GM21825 (cell line): ENCODE results near the gene TBC1D19.
"Not testable (repeated sequence)": the region's sequence is repeated elsewhere in the genome, so short reads cannot be mapped to it uniquely, and the experiment has no call there.

ENCODE experiments used
- ATAC-seq: cut with Tn5 transposase; IDR thresholded peaks from one replicate; pipeline ENCODE4 v1.9.1; 2021; ENCODE audit warnings: mild to moderate bottlenecking, moderate library complexity; ENCODE audit not compliant: unreplicated experiment

TBC1D19 gene, protein sequence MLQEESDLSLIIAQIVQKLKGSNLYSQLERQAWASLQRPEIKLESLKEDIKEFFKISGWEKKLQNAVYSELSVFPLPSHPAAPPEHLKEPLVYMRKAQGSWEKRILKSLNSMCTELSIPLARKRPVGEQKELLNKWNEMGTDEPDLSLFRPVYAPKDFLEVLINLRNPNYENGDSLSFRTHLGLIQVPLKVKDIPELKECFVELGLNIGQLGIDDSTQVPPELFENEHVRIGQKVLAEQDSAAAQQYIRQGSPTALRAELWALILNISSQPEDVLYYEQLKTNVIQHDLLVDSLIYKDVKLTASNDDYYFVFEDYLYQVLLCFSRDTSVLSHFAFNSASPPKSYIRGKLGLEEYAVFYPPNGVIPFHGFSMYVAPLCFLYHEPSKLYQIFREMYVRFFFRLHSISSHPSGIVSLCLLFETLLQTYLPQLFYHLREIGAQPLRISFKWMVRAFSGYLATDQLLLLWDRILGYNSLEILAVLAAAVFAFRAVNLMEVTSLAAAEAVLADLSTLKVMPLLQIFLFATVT

DNA sequence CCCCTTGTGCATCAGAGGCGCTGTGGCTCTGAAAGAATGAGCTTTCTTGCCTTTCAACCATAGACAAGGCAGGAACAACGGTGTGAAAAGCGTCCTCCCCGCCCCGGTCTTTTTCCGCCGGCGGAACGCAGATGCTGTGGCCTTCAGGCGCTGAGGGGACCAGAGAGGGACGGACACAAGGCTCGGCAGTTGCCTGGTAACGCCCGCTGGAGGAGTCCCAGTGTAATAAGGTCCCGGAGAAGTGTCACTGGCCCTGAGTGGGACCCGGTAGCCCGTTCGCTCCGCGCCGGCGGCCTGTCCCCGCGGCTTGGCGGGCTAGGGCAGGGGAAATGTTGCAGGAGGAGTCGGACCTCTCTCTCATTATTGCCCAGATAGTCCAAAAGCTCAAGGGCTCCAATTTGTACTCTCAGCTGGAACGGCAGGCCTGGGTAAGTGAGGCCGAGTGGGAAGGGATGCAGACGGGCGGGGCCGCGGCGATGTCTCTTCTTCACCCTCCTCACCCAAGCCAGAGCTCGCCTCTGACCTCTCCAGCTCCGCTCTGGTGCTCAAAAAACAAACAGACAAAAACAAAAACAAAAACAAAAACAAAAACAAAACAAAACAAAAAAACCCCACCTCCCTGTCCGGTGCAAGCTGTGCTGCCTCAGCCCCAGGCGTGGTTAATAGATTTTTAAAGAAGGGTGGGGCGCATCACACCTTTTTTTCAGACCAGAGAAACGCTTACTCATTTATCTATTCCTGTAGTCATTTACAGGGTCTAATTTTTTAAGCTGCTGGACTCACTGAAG is at the start of gene TBC1D19:
Gene TBC1D19 (plus strand): TSS at position 220 of the 788 bp plus-strand sequence. CDS start 110 bp downstream, at position 330.
- peak; percentile 100 for ATAC-seq

DNA sequence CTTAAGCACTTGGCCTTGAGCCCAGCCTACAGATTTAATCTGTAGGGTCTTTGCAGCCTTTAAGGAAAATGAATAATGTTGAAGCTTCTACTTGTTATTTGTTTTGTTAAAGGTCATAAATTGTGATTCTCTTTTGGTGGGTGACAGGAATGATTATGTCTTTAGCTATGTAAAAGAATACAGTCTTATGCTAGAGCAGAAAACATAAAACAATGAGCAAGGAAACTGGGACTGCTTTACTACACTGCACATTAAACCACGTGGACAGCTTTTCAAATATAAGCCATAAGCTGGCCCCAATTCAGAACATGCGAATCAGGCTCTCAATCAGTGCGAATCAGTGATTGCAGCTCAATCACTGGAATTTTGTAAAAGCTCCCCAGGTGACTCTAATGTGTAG is 40.9 kb upstream of the TBC1D19 start:
- no peak for ATAC-seq

GRCh38 chr4:26544421-26544820 is 39.5 kb upstream of the TBC1D19 start:
- no peak for ATAC-seq

GRCh38 chr4:26548379-26548778 is 35.5 kb upstream of the TBC1D19 start:
- not testable (repeated sequence) for ATAC-seq

- ATAC-seq: no peak
These were observed 26.7 kb upstream of the TBC1D19 start for GRCh38 chr4:26557164-26557563.

DNA sequence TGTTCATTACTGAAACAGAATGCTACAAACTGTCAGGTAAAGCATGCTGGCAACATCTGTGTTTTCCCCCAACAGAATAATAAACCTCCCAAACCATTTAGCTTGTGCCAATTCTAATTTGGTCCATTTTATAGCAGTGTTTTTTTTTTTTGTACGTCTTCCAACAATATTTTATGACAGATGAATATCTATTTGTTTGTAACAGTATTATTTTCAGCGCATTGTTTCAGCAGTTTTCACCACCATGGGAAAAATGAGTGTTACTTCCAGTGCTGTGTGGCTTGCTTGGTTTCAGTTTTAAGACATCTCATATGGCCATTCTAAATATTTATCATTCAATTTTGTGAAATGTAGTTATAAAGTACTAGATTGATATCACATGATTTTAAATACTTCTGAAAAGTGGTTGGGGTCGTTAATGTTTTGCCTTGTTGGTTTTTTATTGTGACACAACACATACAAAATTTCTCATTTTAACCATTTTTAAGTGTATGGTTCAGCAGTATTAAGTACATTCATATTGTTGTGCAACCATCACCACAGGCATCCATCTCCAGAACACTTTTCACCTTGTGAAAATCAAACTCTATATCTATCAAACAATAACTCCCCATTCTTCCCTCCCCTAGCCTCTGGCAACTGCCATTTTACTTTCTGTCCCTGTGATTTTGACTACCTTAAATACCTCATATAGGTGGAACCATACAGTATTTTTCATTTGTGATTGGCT is 25.6 kb upstream of the TBC1D19 start:
- ATAC-seq: no peak

DNA sequence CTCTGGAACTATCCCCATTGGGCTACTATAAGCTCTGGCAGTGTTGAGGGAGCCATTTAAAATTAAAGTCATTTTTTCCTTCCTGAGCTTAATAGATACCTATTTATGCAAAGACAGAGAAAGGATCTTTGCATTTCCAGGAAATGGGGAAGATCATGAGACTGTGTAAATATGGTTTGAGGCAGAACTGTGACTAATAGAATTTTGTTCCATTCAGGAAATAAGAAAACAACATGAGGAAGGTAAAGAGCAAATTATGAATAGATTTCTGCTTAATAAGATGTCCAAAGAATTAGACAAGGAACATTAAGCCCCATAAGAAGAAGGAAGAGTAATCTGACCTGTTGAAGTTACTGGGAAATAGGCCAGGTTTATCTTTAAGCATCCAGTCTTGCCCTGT is 17.8 kb upstream of the TBC1D19 start:
- ATAC-seq: no peak

DNA sequence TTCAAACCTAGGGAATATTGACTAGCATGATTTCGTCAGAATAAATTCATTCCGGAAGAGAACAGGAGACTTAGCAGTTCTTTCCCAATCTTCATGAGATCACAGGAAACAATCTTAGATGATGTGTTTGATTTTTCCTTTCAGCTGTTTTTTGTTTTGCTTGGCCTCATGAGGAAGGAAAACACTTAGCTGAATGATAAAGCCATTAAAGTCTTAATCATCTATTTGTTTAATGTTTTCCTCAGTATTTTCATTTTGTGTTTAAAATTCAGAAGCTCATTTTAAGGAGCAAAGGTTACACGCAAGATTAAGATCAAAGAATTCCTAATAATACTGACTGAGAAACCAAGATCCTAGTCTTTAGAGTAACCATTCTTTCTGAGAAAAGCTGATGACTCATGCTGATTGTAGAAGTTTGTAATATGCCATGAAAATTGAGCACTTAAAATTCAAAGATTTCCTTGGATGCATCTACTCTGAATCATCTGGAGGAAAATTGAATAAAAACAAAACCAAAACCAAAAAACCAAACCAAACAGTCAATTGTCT is 15.4 kb upstream of the TBC1D19 start:
- ATAC-seq: no peak

- no peak for ATAC-seq
These were observed 13.3 kb upstream of the TBC1D19 start for GRCh38 chr4:26570596-26570995.

DNA sequence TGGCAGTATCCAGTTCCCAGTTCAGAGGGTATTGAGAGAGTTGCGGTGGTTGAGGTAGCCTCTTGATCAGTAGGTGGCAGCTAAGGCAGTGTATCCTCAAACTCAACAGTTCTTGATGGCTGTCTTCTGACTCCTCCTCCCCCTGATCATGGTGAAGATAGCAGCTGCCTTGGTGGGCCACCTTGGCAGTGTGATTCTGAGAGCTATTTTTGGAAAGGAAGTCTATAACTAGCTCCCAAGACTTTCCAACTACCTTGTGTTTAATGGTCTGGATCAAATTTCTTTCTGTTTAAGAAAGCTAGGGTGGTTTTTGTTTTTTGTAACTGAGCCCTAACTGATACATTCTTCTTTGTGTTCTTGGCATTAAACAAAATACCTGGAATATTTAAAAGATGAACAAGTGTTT is 10.5 kb upstream of the TBC1D19 start:
- no peak for ATAC-seq

GRCh38 chr4:26574563-26574962 is 9.3 kb upstream of the TBC1D19 start:
- no peak for ATAC-seq

DNA sequence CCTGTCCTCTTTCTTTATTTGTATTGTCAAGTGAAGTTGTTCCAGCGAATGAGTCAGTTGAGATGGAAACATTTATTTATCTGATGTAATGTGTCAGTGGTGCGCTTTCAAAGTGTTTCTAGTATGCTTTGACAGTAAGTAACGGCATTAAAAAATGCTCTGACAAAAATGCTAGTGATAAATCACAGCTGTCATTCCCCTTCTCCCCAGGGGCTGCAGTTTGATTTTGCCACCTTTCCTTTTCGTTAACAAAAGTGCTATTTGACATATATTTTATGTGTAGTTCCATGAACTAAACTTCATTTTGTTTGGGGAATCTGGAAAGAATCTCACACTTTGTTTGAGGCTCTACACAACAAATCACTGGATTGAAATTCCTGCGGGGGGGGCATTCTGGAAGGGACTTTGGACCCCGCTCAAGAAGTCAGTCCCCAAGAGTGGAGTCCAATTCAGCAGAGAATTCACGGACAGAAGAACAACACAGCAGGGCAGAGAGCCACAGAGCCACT is 7.6 kb upstream of the TBC1D19 start:
- ATAC-seq: no peak

DNA sequence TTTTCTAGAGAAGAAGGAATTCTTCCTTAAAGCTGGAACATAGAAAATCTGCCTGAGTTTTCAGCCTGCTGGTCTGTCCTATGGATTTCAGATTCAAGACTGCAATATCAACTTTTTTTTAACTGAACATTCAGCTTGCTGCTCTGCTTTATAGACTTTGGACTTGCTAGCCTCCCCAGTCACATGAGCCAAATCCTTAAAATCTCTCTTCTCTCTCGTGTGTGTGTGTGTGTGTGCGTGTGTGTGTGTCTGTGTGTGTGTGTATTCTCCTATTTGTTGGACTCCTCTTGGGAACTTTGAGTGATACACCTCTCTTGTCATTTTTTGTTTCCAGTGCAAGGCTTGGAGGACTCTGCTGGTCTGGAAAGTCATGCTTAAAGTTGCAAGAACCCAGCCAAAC is 6.8 kb upstream of the TBC1D19 start:
- no peak for ATAC-seq

GRCh38 chr4:26579169-26579568 is 4.7 kb upstream of the TBC1D19 start:
- ATAC-seq: no peak

GRCh38 chr4:26581341-26581740 is 2.5 kb upstream of the TBC1D19 start:
- ATAC-seq: not testable (repeated sequence)

GRCh38 chr4:26583538-26583864 is 383 bp upstream of the TBC1D19 start:
- ATAC-seq: peak; percentile 54

DNA sequence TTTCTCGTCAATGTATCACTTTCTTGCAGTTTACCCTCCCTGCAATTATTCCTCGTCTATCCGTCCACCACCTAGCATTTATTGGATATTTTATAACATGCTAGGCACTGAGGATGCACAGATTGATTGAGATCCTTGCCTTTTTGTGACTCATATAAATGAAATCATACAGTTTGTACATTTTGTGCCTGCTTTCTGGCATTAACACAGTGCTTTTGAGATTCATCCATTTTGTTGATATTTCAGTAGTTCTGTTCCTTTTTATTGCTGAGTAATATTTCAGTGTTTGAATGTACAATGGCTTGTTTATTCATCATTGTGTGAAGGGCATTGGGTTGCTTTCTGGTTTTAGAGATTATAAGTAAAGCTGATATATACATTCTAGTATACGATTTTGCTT is 841 bp downstream of the TBC1D19 start:
- no peak for ATAC-seq

GRCh38 chr4:26589705-26590104 is 5.8 kb downstream of the TBC1D19 start:
- no peak for ATAC-seq

- no peak for ATAC-seq
These were observed 6.8 kb downstream of the TBC1D19 start for GRCh38 chr4:26590639-26591038.

- not testable (repeated sequence) for ATAC-seq
These were observed 9.7 kb downstream of the TBC1D19 start for GRCh38 chr4:26593557-26593956.

DNA sequence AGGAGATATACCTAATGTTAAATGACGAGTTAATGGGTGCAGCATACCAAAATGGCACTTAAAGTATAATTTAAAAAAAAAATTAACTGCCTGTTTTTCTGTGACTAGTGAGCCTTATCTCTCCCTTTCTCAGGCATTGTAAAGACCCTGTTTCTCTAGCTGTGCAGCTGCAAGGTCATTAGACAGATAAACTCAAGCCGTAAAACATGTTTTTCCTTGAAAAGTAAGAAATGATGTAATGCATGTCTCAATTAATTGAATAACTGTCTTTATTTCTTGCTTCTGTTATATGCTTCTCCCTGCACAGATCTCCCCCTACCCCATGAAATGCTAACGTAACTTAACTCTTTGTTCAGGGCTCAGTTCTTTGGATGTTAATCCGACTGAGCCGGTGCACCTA is 10.5 kb downstream of the TBC1D19 start:
- no peak for ATAC-seq
